ENCODE results near the gene IGF2BP3.

GRCh38 chr7:23449941-23450340 is 20.4 kb downstream of the IGF2BP3 start:
- TF ChIP-seq CTCF (optimal IDR thresholded peaks at IDR 0.05 in 1 of 3, IDR thresholded peaks at IDR 0.05 in 1 of 3, conservative IDR thresholded peaks at IDR 0.05 in 1 of 3; ENCODE audit: extremely low read depth in 1 of 3, insufficient read depth in 2 of 3, low read length in 3 of 3) (no peak), EZH2 (IDR thresholded peaks at IDR 0.05; ENCODE audit: low read length) (no peak)

All from keratinocyte (primary cell).